ENCODE data around the gene GNG12.

DNA sequence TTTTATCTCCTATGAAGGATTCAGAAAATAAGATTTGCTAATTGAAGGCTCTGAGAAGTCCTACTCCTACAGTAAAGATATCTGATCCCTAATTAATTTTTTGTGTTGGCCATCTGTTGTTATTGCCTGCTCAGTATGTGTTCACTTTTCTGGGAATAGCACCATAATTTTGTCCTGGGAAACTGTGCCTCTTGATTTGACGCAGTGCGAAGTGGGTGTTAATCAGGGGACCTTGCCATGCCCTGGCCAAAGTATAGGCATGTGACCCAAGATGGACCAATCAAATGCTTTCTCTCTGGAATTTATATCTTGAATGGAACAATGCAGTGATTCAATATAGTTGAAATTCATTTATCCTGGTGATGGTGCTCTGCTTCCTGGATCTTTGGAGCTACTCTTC, 30.4 kb upstream of the GNG12 start:
- TF ChIP-seq, protein P1, sequence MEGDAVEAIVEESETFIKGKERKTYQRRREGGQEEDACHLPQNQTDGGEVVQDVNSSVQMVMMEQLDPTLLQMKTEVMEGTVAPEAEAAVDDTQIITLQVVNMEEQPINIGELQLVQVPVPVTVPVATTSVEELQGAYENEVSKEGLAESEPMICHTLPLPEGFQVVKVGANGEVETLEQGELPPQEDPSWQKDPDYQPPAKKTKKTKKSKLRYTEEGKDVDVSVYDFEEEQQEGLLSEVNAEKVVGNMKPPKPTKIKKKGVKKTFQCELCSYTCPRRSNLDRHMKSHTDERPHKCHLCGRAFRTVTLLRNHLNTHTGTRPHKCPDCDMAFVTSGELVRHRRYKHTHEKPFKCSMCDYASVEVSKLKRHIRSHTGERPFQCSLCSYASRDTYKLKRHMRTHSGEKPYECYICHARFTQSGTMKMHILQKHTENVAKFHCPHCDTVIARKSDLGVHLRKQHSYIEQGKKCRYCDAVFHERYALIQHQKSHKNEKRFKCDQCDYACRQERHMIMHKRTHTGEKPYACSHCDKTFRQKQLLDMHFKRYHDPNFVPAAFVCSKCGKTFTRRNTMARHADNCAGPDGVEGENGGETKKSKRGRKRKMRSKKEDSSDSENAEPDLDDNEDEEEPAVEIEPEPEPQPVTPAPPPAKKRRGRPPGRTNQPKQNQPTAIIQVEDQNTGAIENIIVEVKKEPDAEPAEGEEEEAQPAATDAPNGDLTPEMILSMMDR (IDR thresholded peaks at IDR 0.05) = no peak
- no peak for TF ChIP-seq POLR2A (IDR thresholded peaks at IDR 0.05)
